HG02642 (cell line): ENCODE results near the gene MED19.

Experiments used
- ATAC-seq: cut with Tn5 transposase; IDR thresholded peaks from one replicate; pipeline ENCODE4 v1.9.1; 2021; ENCODE audit warnings: mild to moderate bottlenecking; ENCODE audit not compliant: unreplicated experiment, poor library complexity

The MED19 gene

GRCh38 chr11:57657194-57658022, 54.6 kb downstream of the MED19 start, which contains the start of gene CLP1:
Gene CLP1, plus strand, starts transcription at chr11:57657762. Its CDS starts 1,715 bp downstream, at chr11:57659477.
- ATAC-seq: peak; percentile 99

- no peak for ATAC-seq
These were observed 55.2 kb downstream of the MED19 start for GRCh38 chr11:57656885-57657193.
